GM19395 (cell line): ENCODE results near the gene ZNF462.
"Not testable (repeated sequence)": the region's sequence is repeated elsewhere in the genome, so short reads cannot be mapped to it uniquely, and the experiment has no call there.

Source experiments
- ATAC-seq: cut with Tn5 transposase; IDR thresholded peaks from one replicate; pipeline ENCODE4 v1.9.1; 2021; ENCODE audit warnings: mild to moderate bottlenecking, moderate library complexity; ENCODE audit not compliant: unreplicated experiment

ZNF462 gene

DNA sequence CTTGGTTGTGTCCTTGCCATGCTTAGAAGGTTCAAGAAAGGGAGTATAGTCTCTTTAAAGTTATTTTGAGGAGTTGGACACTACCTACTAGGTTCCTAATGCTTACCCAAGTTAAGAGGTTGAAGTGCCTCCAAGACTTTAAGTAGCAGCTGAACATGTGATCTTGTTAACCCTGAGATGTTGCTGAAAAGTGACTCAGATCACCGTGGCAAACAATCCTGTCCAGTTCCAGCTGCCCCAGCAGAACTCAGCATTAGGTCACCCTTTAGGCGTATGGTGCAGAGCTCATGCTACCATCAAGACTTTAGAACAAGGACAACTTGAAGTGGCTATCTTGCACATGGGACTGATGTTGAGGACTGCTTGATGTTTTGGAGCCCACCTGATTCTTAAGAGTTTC, 22.5 kb downstream of the ZNF462 start:
- no peak for ATAC-seq

DNA sequence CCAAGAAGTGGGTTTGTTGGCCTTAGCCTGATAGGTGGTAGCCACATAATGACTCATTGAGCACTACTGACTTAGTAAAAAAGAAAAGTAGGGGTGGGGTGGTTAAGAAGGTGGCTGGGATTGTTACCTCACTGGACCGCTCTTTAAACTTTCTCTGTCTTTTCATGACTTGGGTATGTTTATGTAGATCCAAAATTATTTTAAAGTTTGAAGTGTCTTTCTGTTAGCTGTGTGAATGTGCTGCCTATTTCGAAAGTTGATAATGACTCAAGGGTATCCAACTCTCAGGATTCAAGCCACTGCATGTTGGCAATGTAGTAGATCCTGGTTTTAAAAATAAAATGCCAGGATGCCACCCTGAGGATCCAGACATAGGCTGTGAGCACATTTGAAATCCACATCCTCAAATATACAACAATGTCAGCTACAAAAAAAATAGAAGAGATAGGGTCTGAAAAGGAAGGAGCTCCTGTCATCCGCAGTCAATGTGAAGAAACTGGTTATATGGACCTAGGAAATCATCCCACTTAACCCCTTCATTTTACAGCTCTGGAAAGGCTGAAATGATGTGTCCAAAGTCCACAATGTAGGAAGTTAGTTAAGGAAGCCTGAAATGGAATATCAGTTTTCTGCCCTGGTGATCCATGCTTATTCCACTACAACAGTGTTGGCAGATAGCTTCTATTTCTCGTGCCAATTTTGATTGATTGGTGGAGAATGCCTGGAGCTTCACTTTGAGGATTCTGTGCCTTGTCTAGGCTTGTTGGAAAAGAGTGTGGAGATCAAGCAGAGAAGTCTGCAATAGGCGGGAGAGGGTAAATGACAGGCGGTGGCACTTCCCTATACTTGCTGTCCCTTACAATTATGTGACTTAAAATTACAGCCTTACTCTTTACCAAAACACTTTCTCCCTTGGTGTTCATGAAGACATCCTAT, 23.4 kb downstream of the ZNF462 start:
- no peak for ATAC-seq

GRCh38 chr9:106887066-106887465, 24.1 kb downstream of the ZNF462 start:
- no peak for ATAC-seq

GRCh38 chr9:106889061-106889590, 26.2 kb downstream of the ZNF462 start:
- ATAC-seq: no peak

GRCh38 chr9:106890608-106891007, 27.6 kb downstream of the ZNF462 start:
- ATAC-seq: no peak

- no peak for ATAC-seq
These were observed 28.3 kb downstream of the ZNF462 start for GRCh38 chr9:106891286-106891685.

GRCh38 chr9:106892632-106893031, 29.7 kb downstream of the ZNF462 start:
- no peak for ATAC-seq

- ATAC-seq: no peak
These were observed 30.1 kb downstream of the ZNF462 start for GRCh38 chr9:106893088-106893487.

DNA sequence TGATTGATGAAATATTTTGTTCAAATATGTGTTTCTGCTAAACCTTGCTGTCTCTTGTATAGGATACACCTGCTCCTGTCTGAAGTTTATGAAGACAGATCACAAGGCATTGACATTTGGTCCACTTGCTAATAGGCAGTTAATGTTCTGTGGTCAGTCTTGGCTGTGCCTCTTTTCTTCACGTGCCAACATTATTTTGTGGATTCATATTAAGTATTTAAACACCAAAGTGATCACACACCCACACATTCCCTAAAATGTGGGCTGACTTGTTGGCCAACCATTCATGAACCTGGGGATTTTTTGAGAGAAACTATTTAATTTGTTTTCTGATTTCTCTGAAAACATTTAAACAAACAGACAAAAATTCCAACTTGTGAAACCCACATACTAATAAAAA, 33.7 kb downstream of the ZNF462 start:
- no peak for ATAC-seq

- ATAC-seq: no peak
These were observed 34.3 kb downstream of the ZNF462 start for GRCh38 chr9:106897236-106897635.

DNA sequence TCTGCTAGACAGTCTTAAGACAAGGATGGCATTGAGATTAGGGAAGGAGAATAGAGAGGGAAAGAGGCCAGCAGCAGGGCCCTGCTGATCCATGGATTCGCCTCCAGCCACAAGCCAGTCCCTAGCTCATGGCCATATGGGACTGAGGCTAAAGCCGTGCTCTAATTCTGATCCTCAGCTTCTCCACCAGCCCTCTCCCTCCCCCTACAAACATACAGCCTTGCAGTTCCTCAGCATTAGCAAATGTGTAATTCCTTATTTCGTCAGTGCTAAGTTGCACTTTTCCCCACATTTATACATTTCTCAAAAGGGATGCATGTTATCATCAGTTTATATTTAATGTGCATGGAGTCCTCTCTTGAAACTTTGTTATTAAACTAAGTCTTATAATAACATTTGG, 34.8 kb downstream of the ZNF462 start:
- ATAC-seq: no peak

DNA sequence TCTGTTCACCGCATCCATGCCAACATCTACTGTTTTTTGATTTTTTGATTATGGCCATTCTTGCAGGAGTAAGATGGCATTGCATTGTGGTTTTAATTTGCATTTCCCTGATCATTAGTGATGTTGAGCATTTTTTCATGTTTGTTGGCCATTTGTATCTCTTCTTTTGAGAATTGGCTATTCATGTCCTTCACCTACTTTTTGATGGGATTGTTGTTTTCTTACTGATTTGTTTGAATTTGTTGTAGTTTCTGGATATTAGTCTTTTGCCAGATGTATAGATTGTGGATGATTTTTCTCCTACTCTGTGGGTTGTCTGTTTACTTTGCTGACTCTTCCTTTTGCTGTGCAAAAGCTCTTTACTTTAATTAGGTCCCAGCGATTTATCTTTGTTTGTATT, 37.6 kb downstream of the ZNF462 start:
- not testable (repeated sequence) for ATAC-seq

DNA sequence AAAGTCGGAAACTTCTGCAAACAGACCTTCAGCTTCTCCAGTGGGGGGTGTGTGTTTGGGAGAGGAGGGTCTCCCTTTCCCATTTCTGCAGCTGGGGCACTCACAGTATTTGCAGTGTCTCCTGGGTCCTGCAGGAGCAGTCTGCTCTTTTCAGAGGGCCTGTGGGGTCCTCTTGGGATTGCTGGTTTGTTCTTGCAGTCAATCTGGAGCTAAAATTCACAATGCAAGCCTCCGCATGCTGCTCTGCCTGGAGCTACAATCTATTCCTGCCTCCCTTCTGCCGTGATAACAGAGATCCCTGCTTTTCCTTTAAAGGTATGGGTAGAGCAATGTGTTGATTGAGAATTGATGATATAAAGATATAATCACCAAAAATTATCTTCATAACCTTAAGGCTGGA, 43.2 kb downstream of the ZNF462 start:
- no peak for ATAC-seq

DNA sequence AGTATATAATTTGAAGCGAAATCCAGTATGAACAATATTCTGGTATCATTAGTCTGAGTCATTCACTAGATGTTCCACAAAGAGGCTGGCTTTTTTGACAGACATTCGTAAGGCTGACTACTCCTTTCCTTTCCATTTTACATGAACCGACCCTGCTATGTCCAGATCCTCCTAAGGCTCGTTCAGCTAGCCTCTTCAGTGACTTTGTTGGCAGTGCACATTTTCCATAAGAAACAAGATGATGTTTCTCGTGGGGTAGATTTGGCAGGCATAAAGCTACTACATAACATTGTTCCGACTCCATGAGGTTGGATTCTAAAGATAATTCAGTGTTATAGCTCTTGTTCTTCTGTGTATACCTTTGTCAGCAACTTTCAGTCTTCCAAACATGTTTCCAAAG, 49.0 kb downstream of the ZNF462 start:
- no peak for ATAC-seq

GRCh38 chr9:106913276-106913675, 50.3 kb downstream of the ZNF462 start:
- ATAC-seq: no peak

GRCh38 chr9:106915851-106916250, 52.9 kb downstream of the ZNF462 start:
- ATAC-seq: no peak

GRCh38 chr9:106916466-106917235, 53.7 kb downstream of the ZNF462 start:
- no peak for ATAC-seq

- no peak for ATAC-seq
These were observed 56.0 kb downstream of the ZNF462 start for GRCh38 chr9:106918825-106919509.

- ATAC-seq: no peak
These were observed 57.1 kb downstream of the ZNF462 start for GRCh38 chr9:106920091-106920490.

- ATAC-seq: no peak
These were observed 57.8 kb downstream of the ZNF462 start for GRCh38 chr9:106920701-106921283.
